Smooth muscle cell (in vitro differentiated cells): Measurements from ENCODE around the gene AFF3. TPM values are rescaled to one million over a fixed set of nuclear protein-coding genes. Genes with fewer than 3 reads are reported as not detected.

Source experiments
- DNase-seq: peaks from one replicate; lab custom pipeline; 2025; ENCODE audit not compliant: unreplicated experiment; lab: John Stamatoyannopoulos, UW
- H2AFZ ChIP-seq: fragments of 200-600 bp; sonication (generic); 2 replicates; pipeline ENCODE4 v1.6.0; 2016; ENCODE audit warnings: antibody characterized with exemption, low read depth, mild to moderate bottlenecking
- H3F3A ChIP-seq: fragments of 200-600 bp; sonication (generic); 2 replicates; pipeline ENCODE4 v1.6.0; 2017; ENCODE audit warnings: antibody characterized with exemption, low read depth
- H3K27ac ChIP-seq: fragments of 200-600 bp; sonication (generic); 2 replicates; pipeline ENCODE4 v1.5.1; 2016; ENCODE audit warnings: low read depth, mild to moderate bottlenecking
- H3K27me3 ChIP-seq: fragments of 200-600 bp; sonication (generic); 2 replicates; pipeline ENCODE4 v1.6.1; 2016; ENCODE audit warnings: low read depth, mild to moderate bottlenecking
- H3K36me3 ChIP-seq: fragments of 200-600 bp; sonication (generic); 2 replicates; pipeline ENCODE4 v1.5.1; 2016; ENCODE audit warnings: low read depth
- H3K4me1 ChIP-seq: fragments of 200-600 bp; sonication (generic); 2 replicates; pipeline ENCODE4 v1.5.1; 2016; ENCODE audit warnings: low read depth
- H3K4me2 ChIP-seq: fragments of 200-600 bp; sonication (generic); 2 replicates; pipeline ENCODE4 v1.6.0; 2016; ENCODE audit warnings: mild to moderate bottlenecking
- H3K4me3 ChIP-seq: fragments of 200-600 bp; sonication (generic); 2 replicates; pipeline ENCODE4 v1.5.1; 2016; ENCODE audit warnings: mild to moderate bottlenecking
- H3K79me2 ChIP-seq: fragments of 200-600 bp; sonication (generic); 2 replicates; pipeline ENCODE4 v1.6.0; 2016; ENCODE audit warnings: low read depth, mild to moderate bottlenecking
- H3K9ac ChIP-seq: fragments of 200-600 bp; sonication (generic); 2 replicates; pipeline ENCODE4 v1.6.0; 2016; ENCODE audit warnings: low read depth
- H3K9me3 ChIP-seq: fragments of 200-600 bp; sonication (generic); replicated peaks from 2 replicates; pipeline ENCODE4 v1.5.1; 2016; ENCODE audit warnings: low read depth
- H4K20me1 ChIP-seq: fragments of 200-600 bp; sonication (generic); 2 replicates; pipeline ENCODE4 v1.6.0; 2016; ENCODE audit warnings: low read depth
- WGBS: methylation state at CpG from one replicate; pipeline ENCODE4 v1.1.7; 2016; ENCODE audit warnings: low lambda C conversion rate; 5-methylcytosine and 5-hydroxymethylcytosine counted together
- polyA plus RNA-seq: library from polyadenylated mRNA; unstranded; fragments of >200 nt; fragmentation: Nextera tagmentation; extraction: Ambion mirVana; gene quantifications from 2 replicates; pipeline ENCODE4 v1.2.1, GENCODE V29; 2016
- total RNA-seq: library from RNA; depleted of rRNA; stranded (reverse); fragments of >200 nt; gene quantifications from 2 replicates; pipeline ENCODE4 v1.2.3, GENCODE V29; 2014
- TF ChIP-seq, protein P1 (sequence below): fragments of 200-600 bp; sonication (generic); IDR thresholded peaks from 2 replicates; pipeline ENCODE4 v1.5.1; 2017; ENCODE audit warnings: borderline replicate concordance, mild to moderate bottlenecking, antibody characterized with exemption; ENCODE audit not compliant: insufficient read depth, poor library complexity, severe bottlenecking

Gene AFF3
- total and polyA plus RNA-seq, 2 experiments from 2014 or later: 0.27 to 0.39 TPM

DNA sequence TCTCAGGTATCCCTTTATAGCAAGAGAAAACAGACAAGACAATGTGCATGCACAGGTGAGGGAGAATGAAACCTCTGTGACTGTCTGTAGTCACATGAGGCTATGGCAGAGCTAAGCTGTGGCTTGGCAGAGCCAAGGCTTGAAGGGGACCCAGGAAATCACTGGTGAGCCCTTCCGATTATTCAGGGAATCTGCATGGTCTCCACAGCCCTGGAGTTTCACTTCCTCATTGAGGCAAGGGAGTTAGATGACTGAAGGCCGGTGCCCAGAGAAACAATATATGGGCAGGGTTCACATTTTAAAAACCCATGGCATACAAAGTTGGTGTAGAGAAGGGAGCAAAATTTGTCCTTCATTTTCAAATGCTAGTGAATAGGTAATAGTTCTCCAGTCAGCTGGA is 508.2 kb downstream of the AFF3 start:
- no peak overlapping the region for H3K4me3 ChIP-seq
- no peak for DNase-seq
- no peaks in the 10 kb centered on the region for H3K79me2 ChIP-seq
- no peaks in the 10 kb centered on the region for H3K9me3 ChIP-seq
- no peaks in the 10 kb centered on the region for H3K27me3 ChIP-seq
- no peak overlapping the region for H3K27ac ChIP-seq
- TF ChIP-seq, protein P1, sequence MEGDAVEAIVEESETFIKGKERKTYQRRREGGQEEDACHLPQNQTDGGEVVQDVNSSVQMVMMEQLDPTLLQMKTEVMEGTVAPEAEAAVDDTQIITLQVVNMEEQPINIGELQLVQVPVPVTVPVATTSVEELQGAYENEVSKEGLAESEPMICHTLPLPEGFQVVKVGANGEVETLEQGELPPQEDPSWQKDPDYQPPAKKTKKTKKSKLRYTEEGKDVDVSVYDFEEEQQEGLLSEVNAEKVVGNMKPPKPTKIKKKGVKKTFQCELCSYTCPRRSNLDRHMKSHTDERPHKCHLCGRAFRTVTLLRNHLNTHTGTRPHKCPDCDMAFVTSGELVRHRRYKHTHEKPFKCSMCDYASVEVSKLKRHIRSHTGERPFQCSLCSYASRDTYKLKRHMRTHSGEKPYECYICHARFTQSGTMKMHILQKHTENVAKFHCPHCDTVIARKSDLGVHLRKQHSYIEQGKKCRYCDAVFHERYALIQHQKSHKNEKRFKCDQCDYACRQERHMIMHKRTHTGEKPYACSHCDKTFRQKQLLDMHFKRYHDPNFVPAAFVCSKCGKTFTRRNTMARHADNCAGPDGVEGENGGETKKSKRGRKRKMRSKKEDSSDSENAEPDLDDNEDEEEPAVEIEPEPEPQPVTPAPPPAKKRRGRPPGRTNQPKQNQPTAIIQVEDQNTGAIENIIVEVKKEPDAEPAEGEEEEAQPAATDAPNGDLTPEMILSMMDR: no peak
- H3K4me1 ChIP-seq: no peaks in the 10 kb centered on the region
- 95% methylated on average over 2 of the region's 2 CpGs for WGBS
- H3F3A ChIP-seq: no peaks in the 10 kb centered on the region
- H3K4me2 ChIP-seq: no peak overlapping the region
- no peaks in the 10 kb centered on the region for H3K36me3 ChIP-seq
- H3K9ac ChIP-seq: no peak overlapping the region
- no peak overlapping the region for H2AFZ ChIP-seq
- H4K20me1 ChIP-seq: no peaks in the 10 kb centered on the region

DNA sequence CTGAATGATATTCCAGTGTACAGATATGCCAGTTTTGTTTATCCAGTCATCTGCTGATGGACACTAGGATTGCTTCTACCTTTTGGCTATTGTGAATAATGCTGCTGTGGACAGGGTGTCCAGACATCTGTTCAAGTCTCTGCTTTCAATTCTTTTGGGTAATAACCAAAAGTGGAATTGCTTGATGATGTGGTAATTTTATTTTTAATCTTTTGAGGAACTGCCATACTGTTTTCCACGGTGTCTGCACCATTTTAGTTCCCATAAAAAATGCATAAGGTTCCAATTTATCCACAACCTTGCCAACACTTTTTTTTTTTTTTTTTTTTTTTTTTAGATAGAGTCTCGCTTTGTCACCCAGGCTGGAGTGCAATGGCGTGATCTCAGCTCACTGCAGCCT is 510.7 kb downstream of the AFF3 start:
- no peaks in the 10 kb centered on the region for H4K20me1 ChIP-seq
- no peak overlapping the region for H3K4me2 ChIP-seq
- H3K9me3 ChIP-seq: no peaks in the 10 kb centered on the region
- H3K36me3 ChIP-seq: no peaks in the 10 kb centered on the region
- no peaks in the 10 kb centered on the region for H3K79me2 ChIP-seq
- no peaks in the 10 kb centered on the region for H3K4me1 ChIP-seq
- H2AFZ ChIP-seq: no peak overlapping the region
- no peak overlapping the region for H3K27ac ChIP-seq
- no peak for DNase-seq
- WGBS: 82% methylated on average over 3 of the region's 3 CpGs
- H3K4me3 ChIP-seq: no peak overlapping the region
- TF ChIP-seq, protein P1: no peak
- H3F3A ChIP-seq: no peaks in the 10 kb centered on the region
- no peaks in the 10 kb centered on the region for H3K27me3 ChIP-seq
- H3K9ac ChIP-seq: no peak overlapping the region

DNA sequence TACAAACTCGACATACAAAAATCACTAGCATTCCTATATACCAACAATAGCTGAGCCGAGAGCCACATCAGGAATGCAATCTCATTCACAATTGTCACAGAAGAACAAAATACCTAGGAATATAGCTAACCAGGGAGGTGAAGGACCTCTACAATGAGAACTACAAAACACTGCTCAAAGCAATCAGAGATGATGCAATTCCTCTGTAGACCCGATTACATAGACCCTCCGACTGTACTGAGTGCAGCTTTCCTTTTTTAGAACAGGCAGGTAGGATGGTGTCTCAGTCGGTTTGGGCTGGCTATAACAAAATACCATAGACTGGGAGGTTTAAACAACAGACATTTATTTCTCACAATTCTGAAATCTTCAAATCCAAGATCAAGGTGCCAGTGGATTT is 513.1 kb downstream of the AFF3 start:
- no peak for DNase-seq
- no peaks in the 10 kb centered on the region for H3K4me1 ChIP-seq
- TF ChIP-seq, protein P1: no peak
- H3K27ac ChIP-seq: no peak overlapping the region
- no peaks in the 10 kb centered on the region for H4K20me1 ChIP-seq
- no peaks in the 10 kb centered on the region for H3F3A ChIP-seq
- no peaks in the 10 kb centered on the region for H3K9me3 ChIP-seq
- H2AFZ ChIP-seq: no peak overlapping the region
- H3K79me2 ChIP-seq: no peaks in the 10 kb centered on the region
- H3K27me3 ChIP-seq: peaks cover 4% of the 10 kb centered on the region
- H3K4me3 ChIP-seq: no peak overlapping the region
- H3K9ac ChIP-seq: no peak overlapping the region
- H3K4me2 ChIP-seq: no peak overlapping the region
- H3K36me3 ChIP-seq: no peaks in the 10 kb centered on the region
- 90% methylated on average over 5 of the region's 5 CpGs for whole genome bisulfite sequencing

DNA sequence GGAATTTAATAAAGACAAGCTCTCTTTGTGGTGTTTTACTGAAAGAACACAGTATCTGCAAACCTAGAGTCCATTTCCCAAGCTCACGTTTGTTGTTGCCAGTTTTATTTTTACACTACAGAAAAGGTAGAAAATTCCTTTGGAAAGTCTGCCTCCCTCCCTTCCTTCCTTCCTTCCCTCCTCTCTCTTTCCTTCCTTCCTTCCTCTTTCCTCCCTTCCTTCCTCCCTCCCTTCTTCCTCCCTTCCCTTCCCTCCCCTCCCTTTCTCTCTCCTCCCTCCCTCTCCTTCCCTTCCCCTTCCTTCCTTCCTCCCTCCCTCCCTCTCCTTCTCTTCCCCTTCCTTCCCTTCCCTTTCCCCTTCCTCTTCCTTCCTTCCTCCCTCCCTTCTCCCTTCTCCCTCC is 516.2 kb downstream of the AFF3 start:
- Histone ChIP-seq H3K36me3 (no peaks in the 10 kb centered on the region), H3K4me2 (no peak overlapping the region), H3K9ac (no peak overlapping the region), H3F3A (no peaks in the 10 kb centered on the region), H3K27me3 (peaks cover 4% of the 10 kb centered on the region), H2AFZ (no peak overlapping the region), H3K4me1 (no peaks in the 10 kb centered on the region), H3K9me3 (no peaks in the 10 kb centered on the region), H3K79me2 (no peaks in the 10 kb centered on the region), H3K4me3 (no peak overlapping the region), H3K27ac (no peak overlapping the region), H4K20me1 (no peaks in the 10 kb centered on the region)
- TF ChIP-seq, protein P1: no peak
- DNase-seq: no peak
- WGBS: 77% methylated on average over 1 of the region's 1 CpG
